Measurements from ENCODE around the gene ACOT11.
A peak's percentile ranks its signal among the peaks of the same experiment; 100 is the strongest.

The ACOT11 gene

DNA sequence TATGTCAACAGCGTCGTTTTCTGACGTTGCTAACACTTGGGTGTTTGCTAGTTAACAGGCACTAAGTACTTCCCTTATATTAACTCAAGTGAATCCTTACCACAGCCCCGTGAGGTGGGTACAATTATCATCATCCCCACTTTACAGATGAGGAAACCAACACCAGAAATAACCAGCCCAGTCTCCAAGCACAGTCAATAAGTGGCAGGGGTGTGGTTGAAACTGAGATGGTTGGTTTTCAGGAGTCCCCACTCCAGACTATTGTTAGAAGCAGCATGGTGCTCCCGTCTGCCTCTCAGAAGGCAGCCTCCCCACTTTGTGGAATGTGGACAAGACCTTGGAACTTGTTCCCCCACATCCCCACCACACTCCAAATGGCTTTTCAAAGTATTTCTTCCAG is 45.7 kb upstream of the ACOT11 start:
- TF ChIP-seq MAX (IDR thresholded peaks at IDR 0.05) (no peak), EGR1 (IDR thresholded peaks at IDR 0.05) (no peak), ZBTB7A (IDR thresholded peaks at IDR 0.05; ENCODE audit: low read depth) (no peak)

DNA sequence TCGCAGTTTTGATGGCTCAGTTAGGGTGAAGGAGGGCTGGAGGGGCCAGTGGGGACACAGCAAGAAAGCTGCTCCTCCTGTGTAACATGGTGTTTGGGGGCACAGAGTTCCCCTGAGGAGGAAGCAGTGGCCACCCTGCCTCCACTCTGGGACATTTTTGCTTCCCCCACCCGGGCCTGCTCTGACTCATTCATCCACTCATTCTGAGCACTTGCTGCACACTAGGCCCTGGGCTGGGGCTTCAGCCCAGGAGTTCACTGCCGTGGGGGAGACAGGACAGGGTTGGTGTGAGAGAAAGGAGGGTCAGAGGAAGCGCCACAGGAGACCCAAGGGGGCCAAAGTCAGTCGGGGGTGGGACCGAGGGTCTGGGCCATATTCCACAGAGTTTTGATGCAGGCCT is 41.4 kb upstream of the ACOT11 start:
- no peak for TF ChIP-seq CEBPB (IDR thresholded peaks at IDR 0.05)
- TF ChIP-seq CREB1 (IDR thresholded peaks at IDR 0.05; ENCODE audit: low read depth), result no peak
- no peak for TF ChIP-seq RAD21 (IDR thresholded peaks at IDR 0.05; ENCODE audit: low read depth)
- no peak for TF ChIP-seq ZBTB7A (IDR thresholded peaks at IDR 0.05; ENCODE audit: low read depth)
- no peak for TF ChIP-seq USF1 (IDR thresholded peaks at IDR 0.05)
- no peak for TF ChIP-seq YY1 (IDR thresholded peaks at IDR 0.05; ENCODE audit: low read depth)
- TF ChIP-seq EP300 (IDR thresholded peaks at IDR 0.05; ENCODE audit: borderline replicate concordance), result no peak
- TF ChIP-seq MAX (IDR thresholded peaks at IDR 0.05), result no peak
- TF ChIP-seq, protein P1, sequence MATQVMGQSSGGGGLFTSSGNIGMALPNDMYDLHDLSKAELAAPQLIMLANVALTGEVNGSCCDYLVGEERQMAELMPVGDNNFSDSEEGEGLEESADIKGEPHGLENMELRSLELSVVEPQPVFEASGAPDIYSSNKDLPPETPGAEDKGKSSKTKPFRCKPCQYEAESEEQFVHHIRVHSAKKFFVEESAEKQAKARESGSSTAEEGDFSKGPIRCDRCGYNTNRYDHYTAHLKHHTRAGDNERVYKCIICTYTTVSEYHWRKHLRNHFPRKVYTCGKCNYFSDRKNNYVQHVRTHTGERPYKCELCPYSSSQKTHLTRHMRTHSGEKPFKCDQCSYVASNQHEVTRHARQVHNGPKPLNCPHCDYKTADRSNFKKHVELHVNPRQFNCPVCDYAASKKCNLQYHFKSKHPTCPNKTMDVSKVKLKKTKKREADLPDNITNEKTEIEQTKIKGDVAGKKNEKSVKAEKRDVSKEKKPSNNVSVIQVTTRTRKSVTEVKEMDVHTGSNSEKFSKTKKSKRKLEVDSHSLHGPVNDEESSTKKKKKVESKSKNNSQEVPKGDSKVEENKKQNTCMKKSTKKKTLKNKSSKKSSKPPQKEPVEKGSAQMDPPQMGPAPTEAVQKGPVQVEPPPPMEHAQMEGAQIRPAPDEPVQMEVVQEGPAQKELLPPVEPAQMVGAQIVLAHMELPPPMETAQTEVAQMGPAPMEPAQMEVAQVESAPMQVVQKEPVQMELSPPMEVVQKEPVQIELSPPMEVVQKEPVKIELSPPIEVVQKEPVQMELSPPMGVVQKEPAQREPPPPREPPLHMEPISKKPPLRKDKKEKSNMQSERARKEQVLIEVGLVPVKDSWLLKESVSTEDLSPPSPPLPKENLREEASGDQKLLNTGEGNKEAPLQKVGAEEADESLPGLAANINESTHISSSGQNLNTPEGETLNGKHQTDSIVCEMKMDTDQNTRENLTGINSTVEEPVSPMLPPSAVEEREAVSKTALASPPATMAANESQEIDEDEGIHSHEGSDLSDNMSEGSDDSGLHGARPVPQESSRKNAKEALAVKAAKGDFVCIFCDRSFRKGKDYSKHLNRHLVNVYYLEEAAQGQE (IDR thresholded peaks at IDR 0.05; ENCODE audit: low read depth), result no peak
- TF ChIP-seq TAF1 (IDR thresholded peaks at IDR 0.05; ENCODE audit: low read depth), result no peak
- TF ChIP-seq TCF12 (IDR thresholded peaks at IDR 0.05; ENCODE audit: low read depth), result no peak

DNA sequence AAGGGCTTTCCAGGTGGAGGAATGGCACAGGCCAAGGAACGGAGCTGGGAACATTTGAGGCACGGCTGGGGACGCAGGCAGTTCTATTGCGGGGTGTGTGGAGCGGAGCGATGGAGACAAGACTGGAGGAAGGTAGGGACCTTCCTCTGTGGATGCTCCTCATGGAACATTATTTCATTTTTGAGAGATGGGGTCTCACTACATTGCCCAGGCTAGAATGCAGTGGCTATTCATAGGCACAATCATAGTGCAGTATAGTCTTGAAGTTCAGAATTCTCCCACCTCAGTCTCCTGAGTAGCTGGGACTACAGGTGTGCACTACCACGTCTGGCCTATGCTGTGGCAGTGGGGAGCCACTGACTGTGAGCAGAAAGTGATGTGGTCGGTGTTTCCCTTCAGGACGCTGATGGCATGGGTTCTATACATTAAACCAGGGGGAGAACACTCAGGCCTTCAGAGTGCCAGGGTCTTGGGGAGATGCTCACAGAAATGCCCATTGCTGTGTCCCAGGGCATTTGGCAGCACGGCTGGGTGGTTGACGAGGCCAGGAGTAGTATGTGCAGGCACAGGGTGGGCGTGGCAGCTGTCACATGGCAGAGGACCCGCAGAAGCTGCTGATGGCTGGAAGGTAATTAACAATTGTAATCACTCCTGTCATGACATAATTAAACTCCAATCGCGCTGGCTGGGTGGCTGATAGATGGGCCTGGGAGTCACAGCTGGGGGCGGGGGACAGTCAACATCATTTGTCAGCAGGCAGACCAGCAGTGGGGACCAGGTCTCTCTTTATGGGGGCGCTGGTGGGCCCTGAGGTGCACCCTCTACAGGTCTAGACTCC is 40.8 kb upstream of the ACOT11 start:
- TF ChIP-seq FOXM1 (IDR thresholded peaks at IDR 0.05; ENCODE audit: borderline replicate concordance, low read depth) (no peak), NFIC (IDR thresholded peaks at IDR 0.05) (no peak), MAX (IDR thresholded peaks at IDR 0.05) (no peak), CEBPB (IDR thresholded peaks at IDR 0.05) (no peak), CREB1 (IDR thresholded peaks at IDR 0.05; ENCODE audit: low read depth) (no peak), EGR1 (IDR thresholded peaks at IDR 0.05) (no peak), TAF1 (IDR thresholded peaks at IDR 0.05; ENCODE audit: low read depth) (no peak), YY1 (IDR thresholded peaks at IDR 0.05; ENCODE audit: low read depth) (no peak), RAD21 (IDR thresholded peaks at IDR 0.05; ENCODE audit: low read depth) (no peak), ZBTB7A (IDR thresholded peaks at IDR 0.05; ENCODE audit: low read depth) (no peak), EP300 (IDR thresholded peaks at IDR 0.05; ENCODE audit: borderline replicate concordance) (no peak), TEAD4 (IDR thresholded peaks at IDR 0.05) (no peak), USF1 (IDR thresholded peaks at IDR 0.05) (no peak)
- TF ChIP-seq, protein P1 (IDR thresholded peaks at IDR 0.05; ENCODE audit: low read depth), result no peak

- no peak for TF ChIP-seq ZBTB7A (IDR thresholded peaks at IDR 0.05; ENCODE audit: low read depth)
- TF ChIP-seq RAD21 (IDR thresholded peaks at IDR 0.05; ENCODE audit: low read depth), result peak; percentile 2; the same call in 1 of the 2 replicates
Observed at GRCh38 chr1:54510715-54511270, 37.2 kb upstream of the ACOT11 start.

DNA sequence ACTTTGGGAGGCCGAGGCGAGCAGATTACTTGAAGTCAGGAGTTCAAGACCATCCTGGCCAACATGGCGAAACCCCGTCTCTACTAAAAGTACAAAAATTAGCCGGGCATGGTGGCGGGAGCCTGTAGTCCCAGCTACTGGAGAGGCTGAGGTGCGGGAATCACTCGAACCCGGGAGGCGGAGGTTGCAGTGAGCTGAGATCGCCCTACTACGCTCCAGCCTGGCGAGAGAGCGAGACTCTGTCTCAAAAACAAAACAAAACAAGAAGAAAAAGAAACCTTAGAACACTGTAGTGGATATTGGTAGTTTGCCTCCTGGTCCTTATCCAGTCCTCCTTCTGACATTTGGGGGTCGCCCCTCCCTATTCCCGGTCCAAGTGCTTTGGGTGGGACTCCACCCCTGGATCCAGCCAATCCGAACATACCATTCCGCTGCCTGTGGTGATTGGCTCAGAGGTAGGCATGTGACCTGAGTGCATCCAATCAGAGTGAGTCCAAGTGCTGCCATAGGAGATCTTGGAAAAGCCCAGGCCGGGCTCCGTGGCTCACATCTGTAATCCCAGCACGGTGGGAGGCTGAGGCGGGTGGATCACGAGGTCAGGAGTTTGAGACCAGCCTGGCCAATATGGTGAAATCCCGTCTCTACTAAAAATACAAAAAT is 34.0 kb upstream of the ACOT11 start:
- peak; percentile 83 for TF ChIP-seq USF1 (IDR thresholded peaks at IDR 0.05)
